Nephron (organoid): ENCODE data around the gene CHST3.
A peak's percentile ranks its signal among the peaks of the same experiment; 100 is the strongest.

Source experiments
- H3K27ac Mint-ChIP-seq, 3 experiments: 2 replicates each; pipeline ENCODE4 v1.8.0; 2020; ENCODE audit warnings: mixed read lengths in 3 of 3, mild to moderate bottlenecking in 2 of 3, moderate library complexity in 1 of 3
- H3K27me3 Mint-ChIP-seq: 2 replicates; pipeline ENCODE4 v1.8.0; 2021; ENCODE audit warnings: low read depth, mild to moderate bottlenecking, moderate library complexity, mixed read lengths
- H3K36me3 Mint-ChIP-seq: 2 replicates; pipeline ENCODE4 v1.8.0; 2020; ENCODE audit warnings: low read depth, mixed read lengths
- H3K4me1 Mint-ChIP-seq: 2 replicates; pipeline ENCODE4 v1.8.0; 2020; ENCODE audit warnings: mixed read lengths
- H3K4me3 Mint-ChIP-seq, 3 experiments: 2 replicates each; pipeline ENCODE4 v1.8.0; 2020; ENCODE audit warnings: mild to moderate bottlenecking in 3 of 3, mixed read lengths in 3 of 3, moderate library complexity in 2 of 3
- H3K9me3 Mint-ChIP-seq: 2 replicates; pipeline ENCODE4 v1.8.0; 2020; ENCODE audit warnings: mixed read lengths
- TF ChIP-seq, protein P1 (sequence below), 3 experiments: fragments of 200-600 bp; sonication (generic); IDR thresholded peaks; one replicate each; pipeline ENCODE4 v1.5.0; 2021; ENCODE audit warnings: antibody characterized with exemption in 3 of 3; ENCODE audit not compliant: unreplicated experiment in 3 of 3

The CHST3 gene

DNA sequence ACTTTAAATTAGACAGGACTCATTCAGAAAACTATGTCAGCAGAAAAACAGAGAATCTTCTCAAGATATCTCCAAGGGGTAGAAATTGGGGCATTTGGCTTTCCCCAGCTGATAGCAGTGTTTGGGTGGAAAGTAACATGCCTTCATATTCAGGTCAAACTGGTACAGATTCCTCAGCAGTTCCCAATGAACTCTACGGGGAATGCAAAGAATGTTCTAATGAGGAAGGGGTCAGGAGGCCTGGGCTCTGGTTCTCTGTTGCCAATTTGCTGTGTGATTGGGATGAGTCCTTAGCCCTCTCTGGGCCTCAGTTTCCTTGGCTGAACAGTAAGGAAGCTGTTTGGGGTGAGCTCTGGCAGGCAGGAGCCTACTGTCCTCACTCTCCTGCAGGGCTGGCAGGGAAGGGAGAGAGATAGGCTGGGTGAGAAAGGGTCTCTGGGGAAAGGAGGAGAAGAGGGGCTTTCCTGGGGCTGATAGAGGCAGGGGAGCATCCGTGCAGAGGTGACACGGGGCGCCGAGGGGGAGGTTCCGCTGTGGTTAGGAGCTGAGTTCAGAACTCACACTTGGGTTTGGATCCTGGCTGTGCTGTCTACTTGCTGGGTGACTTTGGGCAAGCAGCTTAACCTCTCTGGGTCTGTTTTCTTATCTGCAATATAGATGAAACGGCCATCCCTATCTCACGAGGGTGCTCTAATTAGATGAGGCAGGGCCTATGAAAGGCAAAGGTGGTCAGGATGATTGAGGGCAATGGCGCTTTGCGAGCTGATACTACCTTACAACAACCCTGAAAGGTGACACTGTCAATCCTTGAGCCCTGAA is 79.0 kb downstream of the CHST3 start:
- Mint-ChIP-seq H3K4me3 (no peak overlapping the region), H3K4me1 (peaks cover 24% of the 10 kb centered on the region), H3K27me3 (peaks cover 5% of the 10 kb centered on the region), H3K9me3 (peaks cover 4% of the 10 kb centered on the region), H3K36me3 (no peaks in the 10 kb centered on the region), H3K27ac (peak overlapping the region in 1 of 3 experiments; percentile 45)
- TF ChIP-seq, protein P1, sequence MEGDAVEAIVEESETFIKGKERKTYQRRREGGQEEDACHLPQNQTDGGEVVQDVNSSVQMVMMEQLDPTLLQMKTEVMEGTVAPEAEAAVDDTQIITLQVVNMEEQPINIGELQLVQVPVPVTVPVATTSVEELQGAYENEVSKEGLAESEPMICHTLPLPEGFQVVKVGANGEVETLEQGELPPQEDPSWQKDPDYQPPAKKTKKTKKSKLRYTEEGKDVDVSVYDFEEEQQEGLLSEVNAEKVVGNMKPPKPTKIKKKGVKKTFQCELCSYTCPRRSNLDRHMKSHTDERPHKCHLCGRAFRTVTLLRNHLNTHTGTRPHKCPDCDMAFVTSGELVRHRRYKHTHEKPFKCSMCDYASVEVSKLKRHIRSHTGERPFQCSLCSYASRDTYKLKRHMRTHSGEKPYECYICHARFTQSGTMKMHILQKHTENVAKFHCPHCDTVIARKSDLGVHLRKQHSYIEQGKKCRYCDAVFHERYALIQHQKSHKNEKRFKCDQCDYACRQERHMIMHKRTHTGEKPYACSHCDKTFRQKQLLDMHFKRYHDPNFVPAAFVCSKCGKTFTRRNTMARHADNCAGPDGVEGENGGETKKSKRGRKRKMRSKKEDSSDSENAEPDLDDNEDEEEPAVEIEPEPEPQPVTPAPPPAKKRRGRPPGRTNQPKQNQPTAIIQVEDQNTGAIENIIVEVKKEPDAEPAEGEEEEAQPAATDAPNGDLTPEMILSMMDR (IDR thresholded peaks at IDR 0.05; ENCODE audit: unreplicated experiment in 3 of 3), result no peak

DNA sequence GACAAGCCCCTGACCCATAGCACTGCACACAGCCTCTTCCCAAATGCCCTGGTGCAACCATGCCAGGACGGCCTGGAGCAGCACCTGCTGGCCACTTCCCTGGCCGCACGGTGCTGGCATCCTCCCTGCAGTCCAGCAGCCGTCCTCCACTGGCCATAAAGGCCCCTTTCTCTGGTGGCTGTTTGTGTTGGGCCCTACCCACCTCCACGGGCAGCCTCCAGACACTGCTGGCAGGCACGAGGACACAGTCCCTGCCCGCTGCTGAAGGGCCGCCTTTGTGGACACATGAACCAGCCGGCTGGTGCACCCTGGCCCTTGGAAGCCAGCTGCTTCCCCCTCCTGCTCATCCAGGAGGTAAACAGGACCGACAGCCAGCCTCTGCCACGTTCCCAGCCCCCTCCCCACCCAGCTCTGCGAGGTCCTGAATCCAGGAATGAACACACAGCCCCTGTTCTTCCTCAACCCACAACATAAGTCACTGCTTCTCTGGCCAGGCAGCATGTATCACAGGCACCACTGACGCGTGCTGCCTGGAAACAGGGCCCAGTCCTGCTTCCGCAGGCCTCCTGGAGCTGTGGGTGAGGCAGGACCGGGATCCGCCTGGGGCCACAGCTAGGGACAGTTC is 80.3 kb downstream of the CHST3 start:
- Mint-ChIP-seq H3K4me1 (peaks cover 30% of the 10 kb centered on the region), H3K4me3 (no peak overlapping the region), H3K27me3 (peaks cover 5% of the 10 kb centered on the region), H3K36me3 (no peaks in the 10 kb centered on the region), H3K9me3 (peaks cover 9% of the 10 kb centered on the region), H3K27ac (peak overlapping the region; percentile 14 to 26 (median 20))
- TF ChIP-seq, protein P1 (IDR thresholded peaks at IDR 0.05; ENCODE audit: unreplicated experiment in 3 of 3), result peak in 2 of 3 experiments; percentile 18 to 33

DNA sequence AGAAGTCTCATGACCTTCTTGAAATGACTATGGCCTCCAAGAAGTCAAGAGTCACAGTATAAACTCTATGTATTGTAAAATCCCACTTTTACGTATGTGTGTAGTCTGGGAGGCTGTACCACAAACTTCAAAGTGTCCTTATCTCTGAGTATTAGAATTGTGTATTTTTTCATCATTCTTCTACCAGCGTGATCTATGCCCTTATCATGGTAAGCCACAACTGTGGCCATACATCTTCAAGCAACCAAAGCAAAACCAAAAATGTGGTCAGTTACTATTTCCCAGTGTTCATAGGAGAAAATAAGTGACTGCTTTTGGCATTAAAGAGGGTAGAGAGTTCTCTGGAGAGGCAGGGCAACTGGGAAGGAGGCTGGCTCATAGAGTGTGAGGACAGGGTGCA is 81.4 kb downstream of the CHST3 start:
- Mint-ChIP-seq H3K4me3 (no peak overlapping the region), H3K9me3 (peaks cover 11% of the 10 kb centered on the region), H3K4me1 (peaks cover 30% of the 10 kb centered on the region), H3K27me3 (peaks cover 5% of the 10 kb centered on the region), H3K27ac (no peak overlapping the region), H3K36me3 (no peaks in the 10 kb centered on the region)
- TF ChIP-seq, protein P1 (IDR thresholded peaks at IDR 0.05; ENCODE audit: unreplicated experiment in 3 of 3), result no peak

DNA sequence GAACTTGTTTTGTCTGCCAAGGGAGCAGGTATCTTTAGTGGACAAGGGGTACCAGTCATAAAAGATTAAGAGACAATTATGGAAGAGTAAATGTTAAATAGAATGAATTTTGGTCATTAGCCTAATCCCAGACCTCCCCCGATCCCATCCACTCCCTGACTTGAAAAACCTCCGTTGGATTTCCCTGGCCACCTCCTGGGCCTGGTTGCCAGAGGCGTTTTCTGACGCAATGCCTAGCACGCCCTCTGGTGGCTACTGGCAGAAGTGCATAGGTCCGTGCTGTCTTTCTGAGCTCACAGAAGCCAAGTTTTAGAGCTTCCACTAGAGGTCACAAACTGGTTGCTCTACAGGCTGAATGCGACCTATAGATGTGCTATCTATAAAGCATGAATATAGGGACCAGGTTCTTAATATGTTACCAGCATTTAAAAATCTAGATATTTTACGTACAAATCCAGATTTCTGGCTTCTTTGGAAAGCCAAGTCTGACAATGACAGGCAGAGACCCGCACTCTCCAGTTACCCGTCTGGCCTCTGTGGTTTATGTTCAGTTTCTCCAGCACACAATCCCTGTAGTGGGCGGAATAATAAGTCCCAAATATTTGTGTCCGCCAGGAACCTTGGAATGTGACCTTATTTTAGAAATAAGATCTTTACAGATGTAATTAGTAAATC is 84.4 kb downstream of the CHST3 start:
- H3K4me3 Mint-ChIP-seq, result no peak overlapping the region
- H3K36me3 Mint-ChIP-seq, result no peaks in the 10 kb centered on the region

DNA sequence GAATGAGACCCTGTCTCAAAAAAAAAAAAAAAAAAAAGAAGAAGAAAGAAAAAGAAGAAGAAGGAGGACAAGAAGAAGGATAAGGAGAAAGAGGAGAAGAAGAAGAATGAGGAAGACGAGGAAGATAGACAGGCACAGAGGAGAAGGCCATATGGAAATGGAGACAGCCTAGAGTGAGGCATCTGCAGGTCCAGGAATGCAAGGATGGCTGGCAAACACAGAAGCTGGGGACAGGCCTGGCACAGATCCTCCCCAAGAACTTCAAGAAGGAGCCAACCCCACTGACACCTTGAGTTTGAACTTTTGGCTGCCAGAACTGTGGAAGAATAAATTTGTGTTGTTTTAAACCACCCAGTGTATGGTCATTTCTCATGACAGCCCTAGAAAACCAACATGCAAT is 85.3 kb downstream of the CHST3 start:
- Mint-ChIP-seq H3K4me3 (no peak overlapping the region), H3K4me1 (peaks cover 13% of the 10 kb centered on the region), H3K27me3 (no peaks in the 10 kb centered on the region), H3K27ac (no peak overlapping the region), H3K9me3 (peaks cover 11% of the 10 kb centered on the region), H3K36me3 (no peaks in the 10 kb centered on the region)
- TF ChIP-seq, protein P1 (IDR thresholded peaks at IDR 0.05; ENCODE audit: unreplicated experiment in 3 of 3), result no peak

More for the DNA sequence above, 84.4 kb downstream of the CHST3 start:
- Mint-ChIP-seq H3K4me1 (peaks cover 14% of the 10 kb centered on the region), H3K27me3 (no peaks in the 10 kb centered on the region), H3K27ac (peak overlapping the region in 2 of 3 experiments; percentile 56 to 84), H3K9me3 (peaks cover 11% of the 10 kb centered on the region)
- TF ChIP-seq, protein P1 (IDR thresholded peaks at IDR 0.05; ENCODE audit: unreplicated experiment in 3 of 3), result peak; percentile 99
